Brain microvascular endothelial cell (primary cell): ENCODE data around the gene SORD.

Experiments used
- DNase-seq: peaks from one replicate; pipeline ENCODE4 v3.0.0-alpha.2; 2020
- H3K27ac ChIP-seq: fragments of 250-450 bp; sonication (Bioruptor Pico); 2 replicates; pipeline ENCODE4 v1.5.1; 2020; ENCODE audit warnings: mild to moderate bottlenecking, moderate library complexity
- H3K27me3 ChIP-seq: fragments of 250-450 bp; sonication (Bioruptor Pico); replicated peaks from 2 replicates; pipeline ENCODE4 v1.5.1; 2020; ENCODE audit warnings: mild to moderate bottlenecking
- H3K36me3 ChIP-seq: fragments of 250-450 bp; sonication (Bioruptor Pico); replicated peaks from 2 replicates; pipeline ENCODE4 v1.5.1; 2020; ENCODE audit warnings: mild to moderate bottlenecking
- H3K4me3 ChIP-seq: 2 replicates; pipeline ENCODE4 v1.5.1; 2011; ENCODE audit warnings: low read depth, mild to moderate bottlenecking, control low read depth, low read length, moderate library complexity
- in situ Hi-C: cut with HindIII; loops from 2 replicates; pipeline ENCODE4 v1.10.0; 2017; ENCODE audit warnings: low sequenced_read_pairs, low pct_ligation_motif_present
- TF ChIP-seq, protein P1 (sequence below): IDR thresholded peaks from 2 replicates; pipeline ENCODE4 v1.5.1; 2011; ENCODE audit warnings: low read depth, mild to moderate bottlenecking, moderate library complexity, low read length, control low read depth, inconsistent platforms; ENCODE audit errors: missing control alignments

SORD gene

DNA sequence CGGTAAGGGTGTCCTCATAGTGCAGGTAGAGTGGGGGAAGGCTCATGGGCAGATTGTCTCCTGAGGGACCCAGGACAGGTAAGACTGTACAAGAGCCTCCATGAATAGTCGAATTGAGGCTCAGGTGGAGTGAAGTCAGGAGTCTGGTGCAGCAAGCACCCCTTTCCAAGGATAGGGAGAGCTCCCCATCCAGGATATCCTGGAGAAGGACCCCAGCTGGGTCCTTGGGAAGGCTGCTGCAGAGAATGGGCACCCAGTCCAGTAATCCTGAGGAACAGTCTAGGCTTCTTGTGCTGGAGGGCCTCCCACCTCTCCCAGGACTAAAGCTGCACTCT lies 91.7 kb downstream of the SORD start:
- peaks cover 71% of the 10 kb centered on the region for H3K27me3 ChIP-seq
- no peak overlapping the region for H3K27ac ChIP-seq
- H3K36me3 ChIP-seq, result no peaks in the 10 kb centered on the region
- in situ Hi-C loops, result no loop called here
- DNase-seq, result no peak
- TF ChIP-seq, protein P1, sequence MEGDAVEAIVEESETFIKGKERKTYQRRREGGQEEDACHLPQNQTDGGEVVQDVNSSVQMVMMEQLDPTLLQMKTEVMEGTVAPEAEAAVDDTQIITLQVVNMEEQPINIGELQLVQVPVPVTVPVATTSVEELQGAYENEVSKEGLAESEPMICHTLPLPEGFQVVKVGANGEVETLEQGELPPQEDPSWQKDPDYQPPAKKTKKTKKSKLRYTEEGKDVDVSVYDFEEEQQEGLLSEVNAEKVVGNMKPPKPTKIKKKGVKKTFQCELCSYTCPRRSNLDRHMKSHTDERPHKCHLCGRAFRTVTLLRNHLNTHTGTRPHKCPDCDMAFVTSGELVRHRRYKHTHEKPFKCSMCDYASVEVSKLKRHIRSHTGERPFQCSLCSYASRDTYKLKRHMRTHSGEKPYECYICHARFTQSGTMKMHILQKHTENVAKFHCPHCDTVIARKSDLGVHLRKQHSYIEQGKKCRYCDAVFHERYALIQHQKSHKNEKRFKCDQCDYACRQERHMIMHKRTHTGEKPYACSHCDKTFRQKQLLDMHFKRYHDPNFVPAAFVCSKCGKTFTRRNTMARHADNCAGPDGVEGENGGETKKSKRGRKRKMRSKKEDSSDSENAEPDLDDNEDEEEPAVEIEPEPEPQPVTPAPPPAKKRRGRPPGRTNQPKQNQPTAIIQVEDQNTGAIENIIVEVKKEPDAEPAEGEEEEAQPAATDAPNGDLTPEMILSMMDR, result no peak
- H3K4me3 ChIP-seq, result no peak overlapping the region

DNA sequence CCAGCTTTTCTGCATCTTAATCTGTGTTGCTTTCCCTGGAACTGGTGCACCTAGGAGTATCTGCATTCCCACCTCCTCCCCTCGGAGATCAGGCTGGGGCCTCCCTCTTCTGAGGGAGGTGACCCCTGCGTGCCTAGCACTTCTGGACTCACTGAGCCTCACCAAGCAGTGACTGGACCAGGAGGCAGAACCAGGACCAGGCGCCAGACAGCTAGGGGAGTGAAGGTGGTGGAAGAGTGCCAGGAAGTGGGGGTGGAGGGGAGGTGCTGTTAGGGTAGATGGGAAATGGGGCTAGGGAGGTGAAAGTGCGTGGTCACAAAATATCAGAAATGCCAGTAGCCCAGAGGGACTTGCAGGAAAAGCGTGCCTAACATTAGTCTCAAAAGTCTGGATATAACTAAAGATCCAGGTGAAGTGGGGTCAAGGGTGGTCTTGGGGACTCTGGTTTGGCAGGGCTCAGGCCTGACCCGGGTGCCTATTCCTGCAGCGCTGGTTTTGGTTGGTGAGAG lies 92.4 kb downstream of the SORD start:
- no peaks in the 10 kb centered on the region for H3K36me3 ChIP-seq
- in situ Hi-C loops, result no loop called here
- no peak overlapping the region for H3K27ac ChIP-seq
- peaks cover 64% of the 10 kb centered on the region for H3K27me3 ChIP-seq
- TF ChIP-seq, protein P1, result no peak
- no peak for DNase-seq
- H3K4me3 ChIP-seq, result no peak overlapping the region

DNA sequence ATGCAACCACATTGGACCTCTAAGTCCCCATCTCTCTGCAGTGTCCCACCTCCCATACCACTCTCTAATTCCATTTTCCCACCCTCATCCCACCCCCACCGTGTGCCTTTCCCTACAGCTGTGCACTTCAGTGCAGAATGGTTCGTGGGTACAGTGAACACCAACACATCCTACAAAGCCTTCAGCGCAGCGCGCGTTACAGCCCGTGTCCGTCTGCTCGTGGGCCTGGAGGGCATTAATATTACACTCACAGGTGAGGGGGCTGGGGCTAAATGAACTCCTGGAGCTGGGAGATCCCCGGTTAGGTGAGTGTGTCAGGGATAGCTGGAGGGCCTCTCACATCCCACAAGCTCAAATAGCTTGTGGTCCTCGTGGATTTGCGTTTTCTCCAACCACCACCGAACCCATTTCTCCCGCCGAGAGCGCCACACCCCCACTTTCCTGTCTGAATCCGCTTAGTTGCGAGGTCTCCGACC lies 93.0 kb downstream of the SORD start:
- TF ChIP-seq, protein P1, result no peak
- in situ Hi-C loops, result no loop called here
- no peak overlapping the region for H3K4me3 ChIP-seq
- H3K36me3 ChIP-seq, result no peaks in the 10 kb centered on the region
- DNase-seq, result no peak
- H3K27ac ChIP-seq, result no peak overlapping the region
- peaks cover 63% of the 10 kb centered on the region for H3K27me3 ChIP-seq

DNA sequence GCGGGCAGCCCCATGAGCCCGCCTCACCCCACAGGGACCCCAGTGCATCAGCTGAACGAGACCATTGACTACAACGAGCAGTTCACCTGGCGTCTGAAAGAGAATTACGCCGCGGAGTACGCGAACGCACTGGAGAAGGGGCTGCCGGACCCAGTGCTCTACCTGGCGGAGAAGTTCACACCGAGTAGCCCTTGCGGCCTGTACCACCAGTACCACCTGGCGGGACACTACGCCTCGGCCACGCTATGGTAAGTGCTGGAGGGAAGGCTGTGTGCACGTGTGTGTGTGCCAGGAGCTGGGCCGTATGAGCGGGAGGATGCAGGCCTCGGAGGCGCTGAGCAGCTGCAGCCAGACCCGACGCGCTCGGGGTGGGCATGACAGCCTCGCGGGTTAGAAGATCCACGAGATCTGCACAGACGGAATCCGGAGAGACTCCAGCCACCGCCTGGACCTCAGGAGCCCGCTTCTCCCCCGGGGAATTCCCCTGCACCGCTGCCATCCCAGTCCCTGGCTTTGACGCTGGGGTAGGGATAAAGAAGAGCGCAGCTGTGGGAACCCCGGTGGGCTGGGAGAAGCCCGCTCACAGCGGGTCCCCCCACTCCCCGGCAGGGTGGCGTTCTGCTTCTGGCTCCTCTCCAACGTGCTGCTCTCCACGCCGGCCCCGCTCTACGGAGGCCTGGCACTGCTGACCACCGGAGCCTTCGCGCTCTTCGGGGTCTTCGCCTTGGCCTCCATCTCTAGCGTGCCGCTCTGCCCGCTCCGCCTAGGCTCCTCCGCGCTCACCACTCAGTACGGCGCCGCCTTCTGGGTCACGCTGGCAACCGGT lies 93.7 kb downstream of the SORD start:
- in situ Hi-C loops, result no loop called here
- Histone ChIP-seq H3K27ac (no peak overlapping the region), H3K36me3 (no peaks in the 10 kb centered on the region), H3K4me3 (no peak overlapping the region), H3K27me3 (peaks cover 58% of the 10 kb centered on the region)
- TF ChIP-seq, protein P1, result no peak
- DNase-seq, result no peak

- Histone ChIP-seq H3K27ac (no peak overlapping the region), H3K36me3 (no peaks in the 10 kb centered on the region), H3K4me3 (peak overlapping the region; percentile 5), H3K27me3 (peaks cover 51% of the 10 kb centered on the region)
- in situ Hi-C loops, result no loop called here
- TF ChIP-seq, protein P1, result no peak
- no peak for DNase-seq
These were observed 94.5 kb downstream of the SORD start for GRCh38 chr15:45117308-45118130.
